ENCODE measurements around the gene ELN.

- no peak for TF ChIP-seq GATA2 (IDR thresholded peaks at IDR 0.05; ENCODE audit: low read depth, low read length)
- TF ChIP-seq GATA3 (IDR thresholded peaks at IDR 0.05; ENCODE audit: low read depth, low read length) = no peak
These were observed 59.9 kb downstream of the ELN start for GRCh38 chr7:74087791-74088453.
